ENCODE measurements around the gene POGZ.

POGZ gene

GRCh38 chr1:151372058-151372934 lies 87.0 kb downstream of the POGZ start, which contains the start of gene SELENBP1:
Gene SELENBP1, minus strand, starts transcription at chr1:151372705. Its CDS starts 64 bp downstream, at chr1:151372641.
- DNase-seq (ENCODE audit: low read depth in 2 of 2, low spot score in 1 of 2), result no peak

- no peak for DNase-seq (ENCODE audit: low read depth in 2 of 2, low spot score in 1 of 2)
Measured at GRCh38 chr1:151371370-151372057, 87.8 kb downstream of the POGZ start.

GRCh38 chr1:151370211-151370911 lies 88.9 kb downstream of the POGZ start:
- no peak for DNase-seq (ENCODE audit: low read depth in 2 of 2, low spot score in 1 of 2)

GRCh38 chr1:151369621-151370048 lies 89.7 kb downstream of the POGZ start:
- no peak for DNase-seq (ENCODE audit: low read depth in 2 of 2, low spot score in 1 of 2)

- no peak for DNase-seq (ENCODE audit: low read depth in 2 of 2, low spot score in 1 of 2)
Measured at GRCh38 chr1:151369302-151369610, 90.0 kb downstream of the POGZ start.

GRCh38 chr1:151368393-151369301 lies 90.6 kb downstream of the POGZ start:
- DNase-seq (ENCODE audit: low read depth in 2 of 2, low spot score in 1 of 2), result no peak

GRCh38 chr1:151367658-151368392 lies 91.5 kb downstream of the POGZ start:
- DNase-seq (ENCODE audit: low read depth in 2 of 2, low spot score in 1 of 2), result no peak

- DNase-seq (ENCODE audit: low read depth in 2 of 2, low spot score in 1 of 2), result no peak
Measured at GRCh38 chr1:151364996-151365395, 94.3 kb downstream of the POGZ start.

GRCh38 chr1:151362308-151363155 lies 96.8 kb downstream of the POGZ start:
- no peak for DNase-seq (ENCODE audit: low read depth in 2 of 2, low spot score in 1 of 2)

GRCh38 chr1:151361883-151362282 lies 97.4 kb downstream of the POGZ start:
- DNase-seq (ENCODE audit: low read depth in 2 of 2, low spot score in 1 of 2), result no peak

- DNase-seq (ENCODE audit: low read depth in 2 of 2, low spot score in 1 of 2), result no peak
Measured at GRCh38 chr1:151356696-151357095, 102.6 kb downstream of the POGZ start.

Data from stimulated activated CD8-positive, alpha-beta memory T cell treated with anti-CD3 and anti-CD28 coated beads, Interleukin-4, amount 100 ng/mL, for 4 hours (primary cell).